Caki2 (cell line): ENCODE measurements around the gene CCNI. TPM values are rescaled to one million over a fixed set of nuclear protein-coding genes. Genes with fewer than 3 reads are reported as not detected.

Source experiments
- DNase-seq: peaks from one replicate; pipeline ENCODE4 v3.0.0-alpha.2; 2015; ENCODE audit warnings: low read depth
- in situ Hi-C: cut with HindIII; loops from 2 replicates; pipeline ENCODE4 v1.10.0; 2016; ENCODE audit warnings: low sequenced_read_pairs, low pct_unique_long_range_greater_than_20kb, mixed read lengths
- total RNA-seq: library from RNA; depleted of rRNA; stranded (reverse); fragments of >200 nt; shearing (Covaris generic); gene quantifications from 2 replicates; pipeline ENCODE4 v1.2.3, GENCODE V29; 2014; ENCODE audit warnings: low replicate concordance

Gene CCNI
- total RNA-seq, 1 experiment from 2014 or later, result 136 TPM

GRCh38 chr4:77022560-77023179 lies 53.1 kb downstream of the CCNI start:
- in situ Hi-C loops, result no loop called here

GRCh38 chr4:77021614-77022089 lies 54.1 kb downstream of the CCNI start:
- in situ Hi-C loops, result no loop called here
- DNase-seq, result no peak

More at GRCh38 chr4:77022560-77023179, 53.1 kb downstream of the CCNI start:
- DNase-seq, result no peak

DNA sequence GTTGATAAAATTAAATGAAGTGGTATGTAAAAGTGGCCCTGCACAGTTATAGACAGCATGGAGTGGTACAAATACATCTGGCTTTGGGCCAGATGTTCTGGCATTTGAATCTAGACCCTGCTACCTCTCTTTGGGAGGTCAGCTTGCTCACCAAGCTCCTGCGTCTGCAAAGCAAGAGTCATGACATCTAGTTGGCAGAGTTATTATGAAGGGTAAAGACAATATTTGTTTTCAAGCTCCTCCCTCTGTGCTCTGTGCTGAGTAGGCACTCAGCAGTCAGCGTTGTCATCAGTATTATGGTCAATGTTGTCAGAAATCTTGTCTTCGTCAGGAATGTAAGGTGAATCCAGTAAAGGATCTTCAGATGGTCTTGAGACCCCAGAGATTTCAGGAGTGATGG lies 55.8 kb downstream of the CCNI start:
- in situ Hi-C loops, result no loop called here

GRCh38 chr4:77015390-77015789 lies 60.4 kb downstream of the CCNI start:
- in situ Hi-C loops, result no loop called here
- DNase-seq, result peak; percentile 19

More for the DNA sequence above, 55.8 kb downstream of the CCNI start:
- DNase-seq, result no peak

DNA sequence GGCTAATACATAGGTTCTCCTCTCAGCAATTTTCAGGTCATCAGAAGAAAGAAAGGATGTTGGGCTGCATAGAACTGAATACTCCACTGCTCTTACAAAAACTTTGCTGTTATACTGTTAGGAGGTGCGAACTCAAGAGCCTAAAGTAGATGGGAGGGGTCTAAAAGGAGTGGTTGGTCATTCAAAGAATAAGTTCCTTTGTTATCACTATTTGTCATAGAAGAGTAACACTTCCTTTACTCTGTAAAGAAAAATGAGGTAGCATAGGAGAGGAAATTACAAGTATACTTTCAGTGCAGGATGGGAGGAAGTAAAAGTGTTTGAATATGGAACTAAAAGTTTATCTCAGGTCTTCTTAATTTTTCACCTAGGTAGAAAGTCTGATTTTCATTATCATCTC lies 61.5 kb downstream of the CCNI start:
- in situ Hi-C loops, result no loop called here
- DNase-seq, result no peak

DNA sequence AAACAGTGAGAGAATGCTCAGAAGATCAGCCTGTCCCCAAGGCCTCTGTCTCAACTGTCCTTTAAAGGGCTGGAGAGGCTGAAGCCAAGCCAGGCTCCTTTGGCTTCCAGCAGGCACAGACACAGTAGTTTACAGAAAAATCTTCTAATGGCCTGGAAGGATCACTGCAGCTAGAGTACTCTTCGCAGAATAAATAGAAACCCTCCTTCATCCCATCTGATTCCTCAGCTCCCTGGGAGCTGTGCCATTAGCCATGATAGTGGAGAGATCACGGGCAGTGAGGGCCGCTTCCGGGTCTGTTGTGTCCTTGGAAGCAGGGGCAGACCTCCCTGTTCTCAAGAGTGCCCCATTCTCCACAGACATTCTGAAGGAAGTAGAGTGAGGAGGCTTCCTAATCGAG lies 63.1 kb downstream of the CCNI start:
- in situ Hi-C loops, result no loop called here
- no peak for DNase-seq

GRCh38 chr4:77010841-77011354 lies 64.9 kb downstream of the CCNI start:
- DNase-seq, result no peak
- in situ Hi-C loops, result no loop called here

- in situ Hi-C loops, result no loop called here
- no peak for DNase-seq
These were observed 66.2 kb downstream of the CCNI start for GRCh38 chr4:77009511-77010115.

DNA sequence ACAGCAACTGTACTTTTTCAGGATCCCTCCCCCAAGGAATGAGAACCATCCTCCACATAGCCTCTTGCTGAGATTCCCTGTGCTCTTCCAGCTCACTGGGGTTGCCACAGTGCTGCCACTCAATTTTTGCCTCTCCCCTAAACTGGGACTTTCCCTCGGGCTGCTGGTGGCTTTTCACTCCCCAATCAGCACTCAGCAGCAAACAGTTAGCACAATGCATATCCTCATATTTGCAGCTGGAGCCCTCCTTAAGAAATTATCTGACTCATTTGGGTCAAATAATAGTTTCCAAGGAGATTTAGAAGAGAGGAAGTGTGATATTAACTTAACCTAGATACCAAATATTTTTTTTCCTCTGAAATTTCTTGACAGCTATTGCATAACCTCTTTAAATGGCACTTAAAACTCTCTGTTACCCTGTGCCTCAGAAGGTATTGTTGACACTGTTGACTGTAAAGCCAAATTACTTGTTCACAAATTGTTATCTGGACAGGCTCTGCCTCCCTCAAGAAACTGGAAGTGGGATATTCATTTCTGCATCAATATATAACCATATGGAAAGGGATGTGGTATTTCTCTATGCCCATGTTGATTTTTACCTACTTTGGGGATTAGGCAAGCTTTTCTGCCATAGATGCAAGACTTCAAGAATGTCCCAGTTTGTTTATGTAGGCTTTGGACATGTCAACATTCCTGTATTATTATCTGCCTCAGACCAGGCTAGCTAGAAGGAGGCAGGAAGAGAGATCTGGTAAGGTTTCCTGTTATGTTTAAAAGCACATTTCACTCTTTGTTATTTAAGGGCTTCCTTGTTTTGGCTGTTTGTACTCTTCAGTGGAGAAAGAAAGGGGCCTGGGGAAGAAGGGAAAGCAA lies 68.2 kb downstream of the CCNI start:
- peak; percentile 11 for DNase-seq

DNA sequence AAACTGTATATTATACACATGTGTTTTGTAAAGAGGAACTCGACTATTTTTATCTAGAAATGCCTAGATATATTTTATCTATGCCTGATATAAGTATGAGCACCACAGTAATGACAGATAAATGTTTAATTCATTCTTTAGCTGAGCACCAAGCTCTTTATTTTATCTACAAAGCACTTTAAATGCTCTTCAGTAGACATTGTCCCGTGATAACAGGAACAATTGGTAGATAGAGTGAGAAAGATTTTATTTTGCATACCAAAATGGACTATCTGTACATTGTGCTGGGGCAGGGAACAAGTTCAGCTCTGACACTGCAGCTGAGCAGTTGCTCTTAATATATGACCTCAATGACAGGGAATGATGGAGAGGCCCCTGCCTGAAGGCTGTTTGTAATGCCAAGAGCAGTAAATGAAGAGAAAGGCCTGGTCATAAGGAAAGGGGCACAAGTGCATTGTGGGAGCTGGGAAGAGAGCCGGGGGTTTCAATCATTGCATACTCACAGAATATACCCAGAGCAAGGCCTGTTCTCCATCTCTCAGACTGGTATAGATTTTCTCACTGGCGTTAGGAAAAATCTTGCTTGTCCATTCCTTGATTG lies 68.9 kb downstream of the CCNI start:
- no peak for DNase-seq
- in situ Hi-C loops, result no loop called here

More for the DNA sequence above, 68.2 kb downstream of the CCNI start:
- in situ Hi-C loops, result no loop called here

DNA sequence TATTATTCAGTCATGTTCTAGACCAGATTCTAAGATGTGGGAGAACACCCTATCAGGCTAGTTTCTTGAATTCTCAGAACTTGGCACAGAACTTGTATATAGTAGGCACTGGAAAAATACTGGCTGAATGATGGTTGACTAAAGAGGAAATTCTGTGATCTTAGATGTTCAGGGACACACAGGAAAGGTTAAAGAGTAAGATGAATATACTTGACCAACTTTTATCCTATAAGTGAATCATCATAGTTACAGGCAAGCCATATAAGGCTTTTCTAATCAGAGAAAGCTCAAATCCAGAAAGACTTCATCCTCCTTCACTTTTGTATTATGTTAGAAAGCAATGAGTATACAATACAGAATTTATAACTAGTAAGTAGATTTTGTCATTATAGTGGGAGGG lies 72.4 kb downstream of the CCNI start:
- no peak for DNase-seq
- in situ Hi-C loops, result no loop called here

DNA sequence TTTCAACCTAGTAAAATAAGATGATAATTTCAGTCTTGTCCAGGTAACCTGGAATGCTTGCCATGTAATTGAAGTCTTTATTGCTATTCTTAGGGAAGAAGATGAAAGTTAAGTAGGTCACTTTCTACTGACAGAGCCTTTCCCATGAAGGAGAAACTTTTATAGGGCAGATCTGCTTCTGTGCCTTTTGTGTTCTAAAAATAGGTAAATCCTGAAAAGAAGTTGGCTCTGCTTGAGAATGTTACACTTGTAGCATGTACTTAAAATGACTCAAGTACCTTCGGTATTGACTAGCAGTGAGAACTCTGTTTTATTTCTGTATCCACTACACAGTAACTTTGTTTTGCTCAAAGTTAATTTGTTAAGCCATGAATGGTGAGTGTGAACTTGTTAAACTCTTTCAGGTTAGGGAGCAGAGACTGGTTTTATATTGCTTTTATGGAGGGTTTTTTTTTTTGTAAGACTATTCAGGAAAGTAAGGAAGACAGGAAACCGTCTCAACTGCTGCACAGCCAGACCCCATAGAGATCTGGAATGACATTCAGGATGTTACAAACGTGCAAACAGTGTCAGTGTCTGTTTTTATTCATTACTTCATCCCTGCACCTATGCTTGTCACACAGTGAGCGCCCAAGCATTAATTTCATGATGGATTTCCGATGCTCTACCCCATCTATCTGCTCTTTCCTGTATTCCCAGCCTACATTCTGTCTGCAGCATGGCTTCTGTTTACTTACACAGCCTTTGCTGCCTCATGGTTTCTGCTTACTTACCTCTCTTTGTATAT lies 73.3 kb downstream of the CCNI start:
- DNase-seq, result peak; percentile 69
- in situ Hi-C loops, result no loop called here

- in situ Hi-C loops, result no loop called here
- DNase-seq, result peak; percentile 23
These were observed 73.9 kb downstream of the CCNI start for GRCh38 chr4:77001907-77002306.

- in situ Hi-C loops, result no loop called here
- DNase-seq, result no peak
These were observed 77.4 kb downstream of the CCNI start for GRCh38 chr4:76998251-76998901.

DNA sequence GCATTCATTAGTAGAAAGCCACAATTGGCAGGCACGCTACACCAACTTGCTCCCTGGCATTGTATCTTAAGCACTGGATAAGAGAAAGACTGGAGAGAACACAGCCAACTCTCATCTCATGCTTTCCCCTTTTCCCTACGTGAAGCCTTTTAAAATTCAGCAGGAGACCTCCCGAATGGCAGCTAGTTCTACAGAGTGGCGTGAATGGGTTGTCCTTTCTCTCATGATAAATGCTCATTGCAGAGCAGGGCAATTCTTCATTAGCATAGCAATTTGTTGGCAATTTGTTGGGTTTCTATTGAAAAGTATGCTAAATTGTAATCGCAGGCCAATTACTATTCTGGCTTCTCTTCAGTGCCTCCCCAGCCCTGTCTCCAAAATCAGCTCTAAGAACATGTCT lies 78.3 kb downstream of the CCNI start:
- in situ Hi-C loops, result no loop called here
- no peak for DNase-seq
